Fibroblast of skin of right biceps (primary cell): Measurements from ENCODE around the gene NKAIN2.
A peak's percentile ranks its signal among the peaks of the same experiment; 100 is the strongest.
"Not testable (repeated sequence)": the region's sequence is repeated elsewhere in the genome, so short reads cannot be mapped to it uniquely, and the experiment has no call there.

Experiments used
- DNase-seq: peaks from one replicate; pipeline ENCODE4 v3.0.0-alpha.2; 2013

The NKAIN2 gene

DNA sequence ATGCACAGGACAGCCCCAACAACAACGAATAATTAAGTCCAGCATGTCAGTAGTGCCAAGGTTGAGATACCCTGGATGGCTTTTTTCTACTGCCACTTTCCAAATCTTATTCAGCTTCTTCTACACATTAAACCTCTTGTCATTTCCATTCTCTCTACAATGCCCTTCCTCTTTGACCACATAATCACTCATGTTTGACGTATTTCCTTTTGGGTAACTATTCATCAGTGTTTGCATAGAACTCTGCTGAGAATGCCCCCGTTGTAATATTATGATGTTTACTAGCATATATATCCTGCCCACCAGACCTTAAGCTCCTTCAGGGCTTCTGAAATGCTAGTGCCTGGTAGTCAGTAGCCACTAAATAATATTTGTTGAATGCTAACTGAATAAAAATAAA is 643.3 kb downstream of the NKAIN2 start:
- DNase-seq, result no peak

DNA sequence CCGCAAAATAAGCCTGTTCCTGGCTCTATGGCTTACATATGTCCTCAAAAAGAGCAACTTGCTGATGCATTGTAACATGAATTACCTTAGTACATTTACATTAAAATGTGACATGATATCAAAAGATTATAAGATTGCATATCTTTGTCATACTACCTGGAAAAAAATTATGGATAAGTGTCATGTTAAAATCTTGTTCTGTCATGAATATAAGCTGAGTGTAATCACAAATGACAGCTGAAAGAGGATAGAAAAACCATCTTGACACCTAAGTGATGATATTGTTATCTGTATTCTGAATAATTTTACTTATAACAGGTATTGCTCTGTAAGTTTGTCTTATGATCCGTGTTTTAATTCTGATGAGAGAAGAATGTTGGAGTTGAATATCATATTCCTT is 655.6 kb downstream of the NKAIN2 start:
- DNase-seq, result no peak

DNA sequence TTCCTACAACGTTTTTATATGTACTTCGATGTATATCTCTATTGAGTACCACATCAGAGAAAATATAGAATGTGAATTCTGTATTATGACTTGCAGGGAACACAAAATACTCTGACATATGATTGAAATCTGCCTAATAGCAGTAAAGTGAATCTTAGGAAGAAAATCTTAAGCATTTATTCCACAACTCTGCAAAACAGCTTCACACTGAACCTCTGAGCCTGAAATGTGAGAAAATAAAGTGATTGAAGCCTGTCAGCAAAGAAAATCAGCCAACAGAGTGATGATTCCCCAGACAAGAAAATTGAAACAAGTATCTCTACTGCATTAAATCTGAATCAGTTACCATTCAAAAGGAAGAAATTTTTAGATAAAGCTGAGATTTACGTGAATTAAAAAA is 659.1 kb downstream of the NKAIN2 start:
- no peak for DNase-seq

DNA sequence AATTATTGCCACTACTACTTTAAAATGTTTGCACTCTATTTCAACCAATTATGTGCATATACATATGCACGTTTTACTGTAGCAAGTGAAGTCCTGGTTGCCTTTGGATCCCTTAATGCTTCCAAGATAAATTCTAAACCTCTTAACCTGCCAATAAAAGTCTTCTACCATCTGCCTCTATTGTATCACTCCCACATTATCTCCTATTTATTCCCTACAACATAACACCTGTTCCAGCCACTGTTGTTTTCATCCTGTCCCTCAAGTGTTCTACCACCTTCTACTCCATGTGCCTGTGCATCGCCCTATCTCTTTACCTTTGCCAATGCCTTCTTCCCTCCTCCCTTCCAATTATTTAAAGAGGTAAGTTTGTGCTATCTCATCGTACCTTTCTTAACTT is 659.6 kb downstream of the NKAIN2 start:
- no peak for DNase-seq

DNA sequence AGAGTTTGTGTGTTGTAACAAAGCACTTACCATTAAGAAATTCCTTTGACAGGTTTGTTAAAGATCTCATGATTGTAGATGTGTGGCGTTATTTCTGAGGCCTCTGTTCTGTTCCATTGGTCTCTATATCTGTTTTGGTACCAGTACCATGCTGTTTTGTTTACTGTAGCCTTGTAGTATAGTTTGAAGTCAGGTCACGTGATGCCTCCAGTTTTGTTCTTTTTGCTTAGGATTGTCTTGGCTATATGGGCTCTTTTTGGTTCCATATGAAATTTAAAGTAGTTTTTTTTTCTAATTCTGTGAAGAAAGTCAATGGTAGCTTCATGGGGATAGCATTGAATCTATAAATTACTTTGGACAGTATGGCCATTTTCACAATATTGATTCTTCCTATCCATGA is 660.9 kb downstream of the NKAIN2 start:
- not testable (repeated sequence) for DNase-seq

DNA sequence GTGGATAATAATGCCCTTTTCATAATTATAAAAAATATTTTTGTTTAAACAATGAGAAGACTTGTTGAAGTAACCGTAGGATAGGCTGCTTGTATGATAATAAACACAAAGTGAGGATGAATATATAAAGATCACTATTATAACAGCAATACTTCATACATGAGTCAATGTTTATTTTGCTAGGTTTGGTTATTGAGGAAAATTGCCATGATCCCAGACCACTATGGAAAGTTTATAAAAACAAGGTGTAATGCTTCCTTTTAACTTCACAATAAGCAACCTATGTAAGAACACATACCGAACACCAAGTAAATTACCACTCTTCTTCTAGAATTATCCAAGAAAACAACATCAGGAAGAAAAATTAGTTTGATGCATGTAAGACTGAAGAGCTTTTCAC is 663.3 kb downstream of the NKAIN2 start:
- no peak for DNase-seq

DNA sequence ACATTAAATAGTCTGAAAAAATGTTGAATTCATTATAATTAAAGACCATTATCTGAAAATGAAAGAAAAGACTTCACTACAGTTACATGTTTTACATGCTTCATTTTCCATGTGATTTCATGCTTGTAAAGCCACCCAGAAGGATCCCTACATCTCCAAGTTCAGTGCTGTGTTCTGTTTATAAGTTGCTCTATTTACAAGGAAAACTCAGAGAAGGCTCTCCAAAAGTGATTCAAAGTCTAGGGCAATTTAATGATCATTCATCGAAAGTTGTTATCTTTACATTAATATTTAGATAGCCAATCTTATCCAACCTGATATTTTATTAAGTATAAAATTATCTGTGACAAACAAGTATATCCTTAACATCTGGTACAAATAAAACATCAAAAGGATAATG is 663.7 kb downstream of the NKAIN2 start:
- DNase-seq, result no peak

DNA sequence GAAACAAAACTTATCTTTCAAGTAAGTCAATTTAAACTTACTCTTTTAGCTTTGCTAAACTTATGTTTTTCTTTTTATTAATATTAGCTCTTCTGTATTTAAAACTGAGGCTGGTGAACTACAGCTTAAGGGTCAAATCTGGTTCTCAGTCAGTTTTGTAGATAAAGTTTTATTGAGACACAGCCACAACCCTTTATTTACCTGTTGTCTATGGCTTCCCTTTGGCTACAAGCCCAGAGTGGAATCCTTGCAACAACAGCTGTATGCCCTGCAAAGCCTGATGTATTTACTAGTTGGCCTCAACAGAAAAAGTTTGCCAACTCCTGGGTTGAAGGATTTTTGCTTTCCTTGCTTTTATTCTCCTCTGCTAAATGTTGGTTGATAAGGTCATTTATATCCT is 667.1 kb downstream of the NKAIN2 start:
- no peak for DNase-seq

DNA sequence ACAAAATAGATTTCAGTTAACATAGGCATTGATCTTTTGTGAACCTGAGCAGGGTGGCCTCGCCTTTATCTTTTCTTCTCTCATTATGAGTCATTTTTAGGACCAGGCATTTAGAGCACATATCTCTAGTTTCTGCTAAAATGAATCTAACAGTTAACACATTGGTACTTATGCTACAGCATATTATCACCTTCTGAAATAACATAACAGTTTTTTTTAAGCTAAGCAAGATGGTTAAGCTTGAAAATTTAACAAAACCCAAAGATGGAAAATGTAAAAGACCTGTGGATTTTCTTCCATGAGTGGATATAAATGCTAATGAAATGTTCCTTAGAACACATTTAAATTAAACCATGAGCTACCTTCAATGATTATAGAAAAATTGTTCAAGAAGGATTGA is 671.5 kb downstream of the NKAIN2 start:
- DNase-seq, result no peak

DNA sequence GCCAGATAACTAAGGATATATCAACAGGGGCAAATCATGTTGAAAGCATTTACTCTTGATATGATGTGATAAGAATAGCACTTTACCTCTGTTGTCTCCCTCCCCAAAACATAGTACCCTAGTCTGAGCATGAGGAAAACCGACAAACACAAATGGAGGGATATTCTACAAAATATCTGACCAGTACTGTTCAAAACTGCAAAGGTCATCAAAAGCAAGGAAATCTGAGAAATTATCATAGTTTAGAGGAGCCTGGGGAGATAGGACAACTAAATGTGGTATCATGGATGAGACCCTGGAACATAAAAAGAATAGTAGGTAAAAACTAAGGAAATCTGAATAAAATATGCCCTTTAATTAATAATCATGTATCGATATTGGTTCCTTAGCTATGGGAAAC is 675.2 kb downstream of the NKAIN2 start:
- DNase-seq, result no peak

DNA sequence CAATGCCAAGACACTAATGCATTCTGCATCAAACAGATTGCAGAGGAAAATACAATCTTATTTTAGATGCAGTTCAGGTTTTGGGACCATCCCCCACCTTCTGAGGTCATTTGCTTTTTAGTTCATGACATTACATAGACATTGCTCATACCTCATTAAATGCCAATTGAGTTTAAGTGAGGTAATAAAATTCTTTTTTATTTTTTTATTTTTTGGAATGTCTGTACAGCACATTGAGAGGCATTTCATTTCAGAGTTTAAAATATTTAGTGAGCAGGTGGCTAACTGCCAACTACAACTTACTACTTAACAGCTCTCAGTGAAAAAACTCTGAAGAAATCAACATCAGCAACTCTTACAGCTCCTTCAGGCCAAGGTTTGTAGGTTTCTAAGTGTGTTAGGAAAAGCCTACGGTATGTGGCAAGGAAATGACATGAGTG is 676.3 kb downstream of the NKAIN2 start:
- peak; percentile 56 for DNase-seq

DNA sequence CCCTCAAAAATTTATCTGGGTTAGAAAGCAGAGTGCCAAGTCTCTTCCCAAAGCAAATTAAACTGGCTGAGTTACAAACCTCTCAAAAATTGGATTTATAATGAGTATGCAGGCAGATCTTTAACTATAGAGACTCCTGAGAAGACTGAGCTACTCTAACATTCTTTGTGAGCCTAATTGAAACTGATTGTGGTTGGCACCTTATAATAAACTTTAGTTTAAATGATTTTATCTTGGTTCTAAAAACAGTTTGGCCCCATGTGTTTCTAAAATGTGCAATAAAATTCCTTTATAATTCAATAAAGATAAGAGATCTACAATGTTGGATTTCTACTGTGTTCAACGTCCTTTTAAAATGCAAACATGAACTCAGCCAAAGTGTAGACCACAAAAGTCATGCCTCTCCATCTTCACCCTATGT is 678.4 kb downstream of the NKAIN2 start:
- DNase-seq, result peak; percentile 33

DNA sequence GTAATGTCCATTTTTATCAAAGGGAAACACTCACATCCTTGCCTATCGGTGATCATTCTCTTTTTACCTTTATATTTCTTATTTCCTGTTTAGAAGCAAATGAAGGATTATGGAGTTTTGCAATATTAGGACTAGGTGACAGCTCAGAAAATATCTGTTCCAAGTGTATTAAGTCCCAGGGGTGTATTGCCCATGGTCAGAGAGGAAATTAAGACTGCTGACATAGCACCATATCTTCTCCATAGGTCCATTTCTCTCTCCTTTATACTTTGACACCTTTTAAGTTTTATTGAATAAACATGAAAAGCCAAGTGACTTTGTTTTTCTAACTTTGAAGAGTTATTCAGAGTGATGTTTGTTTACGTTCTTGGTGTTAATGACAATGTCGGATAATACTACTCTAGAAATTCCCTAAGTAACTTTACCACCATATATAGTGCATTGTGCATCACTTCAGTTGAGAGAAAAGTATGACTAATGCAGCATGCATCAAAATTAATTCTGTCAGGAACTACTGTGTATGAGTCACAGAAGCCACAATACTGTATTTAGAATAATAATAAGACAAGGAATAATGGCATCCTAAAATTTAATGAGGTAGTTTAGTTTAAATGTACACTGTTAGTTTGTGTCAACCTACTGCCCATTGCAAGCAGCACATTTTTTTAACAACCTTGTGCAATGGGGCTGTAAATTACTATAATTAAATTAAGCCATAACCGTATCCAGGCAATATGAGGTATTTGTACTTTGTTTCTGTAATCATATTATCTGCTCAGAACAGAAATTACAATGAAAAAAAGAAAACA is 684.2 kb downstream of the NKAIN2 start:
- DNase-seq, result peak; percentile 80

DNA sequence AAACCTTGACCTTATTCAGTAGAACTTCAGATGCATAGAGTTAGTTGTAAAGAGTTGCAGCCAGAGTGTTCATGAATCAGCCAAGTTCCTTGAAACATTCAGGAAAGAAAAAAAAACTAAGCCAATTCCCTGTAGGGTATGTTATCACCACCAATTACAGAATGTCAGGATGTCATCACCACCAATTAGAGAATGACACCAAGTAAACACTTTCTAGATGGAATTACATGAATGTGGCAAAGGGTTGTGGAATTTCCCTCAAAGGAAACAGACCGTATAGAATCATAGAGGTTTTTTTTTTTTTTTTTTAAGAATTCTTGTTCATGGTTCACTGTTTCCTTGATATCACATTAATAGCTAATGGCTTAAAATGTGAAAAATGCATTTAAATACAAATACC is 686.5 kb downstream of the NKAIN2 start:
- DNase-seq, result peak; percentile 75

DNA sequence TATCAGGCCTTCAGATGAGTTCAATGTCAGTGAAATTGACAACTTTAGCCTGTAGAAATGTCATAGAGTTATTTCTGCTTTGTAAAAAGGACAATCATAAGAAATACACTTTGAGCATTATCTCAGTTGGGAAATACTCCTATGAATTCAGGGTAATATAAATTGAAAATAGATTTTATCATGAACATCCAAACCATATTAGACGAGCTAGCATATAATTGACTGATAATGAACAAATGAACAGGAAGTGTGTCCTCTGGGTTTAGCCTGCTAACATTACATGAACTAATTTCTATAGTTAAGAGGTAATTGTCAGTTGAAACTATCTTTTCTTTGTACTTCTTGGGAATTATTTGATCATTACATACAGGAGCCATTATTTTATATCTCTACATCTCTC is 689.6 kb downstream of the NKAIN2 start:
- DNase-seq, result no peak

DNA sequence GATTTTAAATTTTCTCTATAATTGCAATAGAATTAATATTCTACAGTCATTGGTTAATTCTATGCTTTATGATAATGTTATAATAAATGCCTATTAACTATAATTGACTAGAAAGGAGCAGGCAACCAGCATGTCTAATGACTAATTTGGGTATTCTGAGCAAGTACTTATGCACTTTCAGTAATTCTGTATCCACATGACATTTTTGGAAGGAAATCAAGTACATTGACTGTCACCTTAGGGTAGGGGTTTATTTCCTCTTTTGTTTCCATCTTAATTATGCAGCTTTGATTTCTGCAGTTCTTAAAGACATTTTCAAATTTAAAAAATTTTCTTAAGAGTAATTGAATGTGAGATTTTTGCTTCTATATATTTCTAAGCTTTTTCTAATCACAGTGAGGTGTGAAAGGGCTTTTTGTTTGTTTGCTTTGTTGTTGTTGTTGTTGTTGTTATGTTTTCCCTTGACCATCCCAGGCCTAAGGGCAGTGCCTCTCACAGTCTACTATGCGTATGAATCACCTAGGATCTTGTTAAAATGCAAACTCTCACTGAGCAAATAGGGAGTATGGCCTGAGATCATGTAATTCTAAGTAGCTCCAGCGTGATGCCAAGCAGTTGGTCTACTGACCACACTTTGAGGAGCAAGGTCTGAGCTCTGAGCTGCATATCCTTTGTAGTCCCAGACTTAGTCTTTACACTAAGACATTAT is 691.4 kb downstream of the NKAIN2 start:
- no peak for DNase-seq

DNA sequence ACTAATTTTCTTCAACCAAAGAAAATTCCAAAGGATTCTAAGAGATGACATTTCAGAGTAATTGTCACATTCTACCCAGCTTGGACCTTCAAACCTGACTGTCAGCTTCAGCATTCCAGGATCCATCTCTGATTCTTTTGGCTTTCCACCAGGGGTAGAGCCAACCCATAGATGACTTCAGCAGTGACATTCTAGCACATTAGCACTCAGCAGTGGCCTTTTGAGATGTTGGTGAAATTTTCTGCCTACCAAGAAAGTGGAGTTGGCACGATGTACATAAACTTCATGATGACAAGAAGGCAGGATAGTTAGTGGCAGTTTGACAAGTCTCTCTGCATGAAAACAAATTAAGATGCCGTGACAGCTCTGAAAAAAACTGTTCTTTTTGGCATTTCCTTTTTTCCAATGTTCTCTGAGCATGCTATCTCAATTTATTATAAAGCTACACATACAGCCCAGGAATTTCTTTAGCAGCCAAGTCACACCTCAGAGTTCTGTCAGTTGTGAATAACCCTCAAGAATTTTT is 692.1 kb downstream of the NKAIN2 start:
- no peak for DNase-seq

DNA sequence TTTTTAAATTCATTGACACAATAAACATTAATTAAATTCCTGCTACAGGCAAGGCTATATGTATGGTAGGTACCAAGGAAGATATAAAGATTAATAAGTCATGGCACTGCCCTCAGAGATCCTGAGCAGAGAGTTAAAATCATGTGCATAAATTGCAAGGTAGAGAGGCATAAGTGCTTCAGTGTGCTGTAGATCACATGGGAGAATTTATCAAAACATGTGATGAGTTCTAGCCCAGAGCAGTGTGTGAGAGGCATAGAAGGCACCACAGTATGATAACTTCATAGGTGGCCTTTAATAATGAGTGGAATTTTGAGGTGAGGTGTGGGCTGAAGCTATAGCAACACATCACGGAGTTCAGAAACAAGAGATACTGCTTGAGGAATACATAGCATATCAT is 692.7 kb downstream of the NKAIN2 start:
- no peak for DNase-seq

DNA sequence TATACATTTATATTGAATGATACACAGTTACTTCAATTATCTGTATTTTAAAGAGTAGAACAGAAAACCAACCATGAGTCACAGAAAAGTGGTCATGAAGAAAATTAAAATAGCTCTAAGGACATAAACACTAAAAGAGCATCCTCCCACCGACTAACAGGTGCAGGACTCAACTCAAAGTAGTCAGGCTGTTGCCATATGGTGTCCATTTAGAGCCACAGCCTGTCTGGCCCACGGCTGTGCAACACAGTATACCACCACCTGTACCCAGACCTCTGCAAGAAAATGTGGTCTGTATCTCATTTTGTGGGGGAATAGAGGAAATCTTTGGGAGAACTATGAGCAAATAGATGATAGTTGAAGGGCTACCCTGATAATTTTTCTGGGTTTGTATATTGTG is 708.8 kb downstream of the NKAIN2 start:
- no peak for DNase-seq

DNA sequence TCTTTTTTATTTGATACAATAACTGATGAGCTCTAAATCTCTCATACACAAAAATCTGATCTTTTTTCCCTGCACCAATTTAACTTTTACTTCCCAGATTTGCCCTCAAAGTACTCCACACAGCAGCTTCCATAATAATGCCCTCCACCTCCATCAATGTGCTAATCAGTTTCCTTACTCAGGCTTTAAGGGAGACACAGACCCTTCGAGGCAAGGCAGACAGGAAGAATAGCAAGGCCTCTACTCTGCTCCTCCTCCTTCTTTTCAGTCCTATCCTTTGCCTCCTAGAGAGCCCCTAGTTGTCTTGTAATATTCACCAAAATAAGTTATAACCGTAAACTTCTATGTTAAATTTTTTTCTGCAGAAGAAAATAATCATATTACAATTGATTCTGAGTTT is 713.7 kb downstream of the NKAIN2 start:
- no peak for DNase-seq

DNA sequence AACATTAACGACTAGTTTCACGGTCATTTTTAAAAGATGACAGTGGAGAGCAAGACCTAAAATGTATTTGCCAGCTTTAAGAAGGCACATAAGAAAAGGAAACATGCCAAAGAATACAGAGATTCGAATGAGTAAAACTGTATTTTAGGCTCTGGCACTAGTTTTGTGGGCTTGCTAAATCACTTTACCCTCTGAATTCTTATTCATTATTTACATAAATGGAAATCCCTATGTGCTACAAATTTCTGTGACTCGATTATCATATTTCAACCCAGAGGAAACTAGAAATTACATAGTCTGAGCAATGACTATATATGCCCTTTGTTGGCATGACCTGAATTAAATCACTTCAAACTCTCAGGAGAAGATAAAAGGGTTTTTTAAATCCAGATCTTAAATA is 716.8 kb downstream of the NKAIN2 start:
- DNase-seq, result no peak

DNA sequence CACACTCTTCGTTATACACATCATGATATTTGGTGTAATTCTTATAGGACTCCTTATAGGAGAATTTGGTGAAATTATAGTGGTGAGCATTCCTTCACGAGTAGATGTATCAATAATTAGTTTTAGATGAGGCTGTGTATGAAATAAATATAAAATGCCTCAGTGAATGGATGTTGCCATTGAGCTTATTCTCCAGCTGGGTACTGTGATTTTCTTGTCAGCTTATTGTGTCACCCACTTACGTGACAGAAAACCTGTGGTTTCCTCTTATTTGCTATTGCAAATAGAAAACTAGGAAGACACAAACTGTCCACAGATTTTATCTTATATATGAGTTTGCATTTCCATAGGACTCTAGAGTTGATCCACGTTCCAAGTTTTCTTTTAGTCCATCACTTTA is 718.7 kb downstream of the NKAIN2 start:
- DNase-seq, result no peak

DNA sequence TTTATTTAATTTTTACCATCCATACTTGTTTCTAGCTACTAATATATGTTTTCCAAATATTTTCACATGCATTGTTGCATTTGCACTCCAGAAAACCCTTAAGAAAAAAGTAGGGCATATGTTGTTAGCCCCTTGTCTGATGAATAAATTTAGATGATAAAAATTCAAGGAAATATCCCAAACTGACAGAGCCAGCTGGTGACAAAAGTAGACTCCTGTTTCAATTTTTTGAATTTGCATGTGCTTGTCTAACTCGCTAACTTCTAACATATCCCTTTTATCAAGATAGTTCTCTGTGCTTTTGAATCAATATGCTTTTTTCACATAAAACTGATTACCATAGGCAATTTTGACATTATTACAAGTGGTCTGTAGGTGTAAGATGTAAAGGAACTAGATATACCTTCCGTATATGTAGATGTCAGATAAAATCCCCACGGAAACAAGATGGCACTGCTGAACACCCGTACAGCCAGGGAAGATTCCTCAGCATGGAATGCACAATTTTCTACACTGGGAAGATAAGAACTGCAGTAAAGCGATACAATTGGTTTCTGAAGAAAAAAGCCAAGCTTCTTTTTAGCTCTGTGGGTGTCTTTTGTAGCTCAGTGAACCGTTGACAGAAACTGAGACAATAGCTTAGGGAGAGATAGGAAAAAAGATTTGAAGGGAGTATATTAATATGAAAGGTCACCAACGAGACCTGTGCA is 721.0 kb downstream of the NKAIN2 start:
- no peak for DNase-seq

DNA sequence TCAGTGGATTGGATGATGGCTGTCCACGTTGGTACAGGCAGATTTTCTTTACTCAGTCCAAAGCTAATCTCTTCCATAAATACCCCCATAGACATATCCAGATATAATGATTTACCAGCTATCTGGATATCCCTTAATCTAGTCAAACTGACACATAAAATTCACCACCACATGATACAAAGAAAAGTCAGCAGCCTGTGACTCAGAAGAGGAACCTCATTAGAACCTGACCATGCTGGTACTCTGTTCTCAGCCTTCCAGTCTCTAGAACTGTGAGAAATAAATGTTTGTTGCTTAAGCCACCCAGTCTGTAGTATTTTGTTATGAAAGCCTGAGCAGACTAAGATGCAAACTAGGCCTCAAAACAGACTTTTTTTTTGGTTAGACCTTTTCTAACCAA is 727.3 kb downstream of the NKAIN2 start:
- DNase-seq, result no peak
